Lower leg skin (tissue), 3 donors: ENCODE measurements around the gene IMP4.

Experiments
- POLR2A ChIP-seq, 2 donors: fragments of 450-650 bp; IDR thresholded peaks; one replicate each; pipeline ENCODE4 v1.6.1; 2016 to 2017; ENCODE audit warnings: antibody characterized with exemption in 2 of 2, mild to moderate bottlenecking in 1 of 2, moderate library complexity in 1 of 2
- TF ChIP-seq, protein P1 (sequence below), 3 donors: fragments of 450-650 bp; IDR thresholded peaks; one replicate each; pipeline ENCODE4 v1.5.1; 2016; ENCODE audit warnings: antibody characterized with exemption in 3 of 3, mild to moderate bottlenecking in 3 of 3, moderate library complexity in 2 of 3

DNA sequence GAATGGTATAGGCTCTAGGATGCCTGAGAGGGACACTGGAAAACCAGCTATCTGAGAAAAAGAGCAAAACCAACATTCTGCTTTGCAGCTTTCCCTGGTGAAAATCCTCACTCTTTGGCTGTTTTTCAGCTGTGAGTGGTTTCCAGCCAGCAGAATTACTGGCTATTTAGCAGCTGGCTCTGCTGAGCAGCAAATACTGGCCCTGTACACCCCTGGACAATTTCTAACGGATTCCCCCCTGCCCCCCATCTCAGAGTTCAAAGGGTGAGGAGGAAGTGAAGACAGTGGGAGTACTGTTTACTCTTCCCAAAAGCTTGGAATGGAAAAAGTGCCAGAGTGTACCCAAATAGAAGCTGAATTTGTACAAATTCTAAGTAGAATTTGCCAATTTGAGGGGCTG is 26.1 kb upstream of the IMP4 start:
- TF ChIP-seq, protein P1, sequence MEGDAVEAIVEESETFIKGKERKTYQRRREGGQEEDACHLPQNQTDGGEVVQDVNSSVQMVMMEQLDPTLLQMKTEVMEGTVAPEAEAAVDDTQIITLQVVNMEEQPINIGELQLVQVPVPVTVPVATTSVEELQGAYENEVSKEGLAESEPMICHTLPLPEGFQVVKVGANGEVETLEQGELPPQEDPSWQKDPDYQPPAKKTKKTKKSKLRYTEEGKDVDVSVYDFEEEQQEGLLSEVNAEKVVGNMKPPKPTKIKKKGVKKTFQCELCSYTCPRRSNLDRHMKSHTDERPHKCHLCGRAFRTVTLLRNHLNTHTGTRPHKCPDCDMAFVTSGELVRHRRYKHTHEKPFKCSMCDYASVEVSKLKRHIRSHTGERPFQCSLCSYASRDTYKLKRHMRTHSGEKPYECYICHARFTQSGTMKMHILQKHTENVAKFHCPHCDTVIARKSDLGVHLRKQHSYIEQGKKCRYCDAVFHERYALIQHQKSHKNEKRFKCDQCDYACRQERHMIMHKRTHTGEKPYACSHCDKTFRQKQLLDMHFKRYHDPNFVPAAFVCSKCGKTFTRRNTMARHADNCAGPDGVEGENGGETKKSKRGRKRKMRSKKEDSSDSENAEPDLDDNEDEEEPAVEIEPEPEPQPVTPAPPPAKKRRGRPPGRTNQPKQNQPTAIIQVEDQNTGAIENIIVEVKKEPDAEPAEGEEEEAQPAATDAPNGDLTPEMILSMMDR (IDR thresholded peaks at IDR 0.05) = no peak
- TF ChIP-seq POLR2A (IDR thresholded peaks at IDR 0.05) = no peak
